ENCODE measurements around the gene WBP1L. TPM values are rescaled to one million over a fixed set of nuclear protein-coding genes. Genes with fewer than 3 reads are reported as not detected.
A peak's percentile ranks its signal among the peaks of the same experiment; 100 is the strongest.
"Not testable (repeated sequence)": the region's sequence is repeated elsewhere in the genome, so short reads cannot be mapped to it uniquely, and the experiment has no call there.

WBP1L gene
- total RNA-seq, 2 donors from 2014 or later: 15.7 to 16.7 TPM

DNA sequence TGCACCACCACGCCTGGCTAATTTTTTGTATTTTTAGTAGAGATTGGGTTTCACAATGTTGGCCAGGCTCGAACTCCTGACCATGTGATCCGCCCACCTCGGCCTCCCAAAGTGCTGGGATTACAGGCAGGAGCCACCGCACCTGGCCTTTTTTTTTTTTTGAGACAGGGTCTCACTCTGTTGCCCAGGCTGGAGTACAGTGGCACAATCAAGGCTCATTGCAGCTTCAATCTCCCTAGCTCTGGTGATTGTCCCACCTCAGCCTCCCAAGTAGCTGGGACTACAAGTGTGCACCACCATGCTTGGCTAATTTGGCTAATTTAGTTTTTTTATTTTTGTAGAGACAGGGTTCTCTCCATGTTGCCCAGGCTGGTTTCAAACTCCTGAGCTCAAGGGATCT is 1.4 kb upstream of the WBP1L start:
- not testable (repeated sequence) for ATAC-seq; DNase-seq (ENCODE audit: low spot score in 2 of 2); H3K9me3 Mint-ChIP-seq
- Mint-ChIP-seq H3K27ac (peak overlapping the region in 1 of 2 donors; percentile 96), H3K36me3 (peaks cover 13% of the 10 kb centered on the region in 2 donors)

GRCh38 chr10:102743078-102743587 is 615 bp upstream of the WBP1L start:
- Mint-ChIP-seq H3K9me3 (peaks cover 7% of the 10 kb centered on the region in 2 donors), H3K36me3 (peaks cover 13% of the 10 kb centered on the region in 2 donors), H3K27ac (peak overlapping the region; percentile 94 to 96)
- peak in 1 of 2 donors; percentile 3 for ATAC-seq
- DNase-seq (ENCODE audit: low spot score in 2 of 2): no peak

- ATAC-seq (peak; percentile 6 to 22), DNase-seq (ENCODE audit: low spot score in 2 of 2) (peak in 1 of 2 donors; percentile 15)
- Mint-ChIP-seq H3K27ac (peak overlapping the region; percentile 94 to 96), H3K9me3 (peaks cover 7% of the 10 kb centered on the region in 2 donors), H3K36me3 (peaks cover 13 to 22% of the 10 kb centered on the region in 2 donors)
Measured at GRCh38 chr10:102744374-102745051, 765 bp downstream of the WBP1L start.

DNA sequence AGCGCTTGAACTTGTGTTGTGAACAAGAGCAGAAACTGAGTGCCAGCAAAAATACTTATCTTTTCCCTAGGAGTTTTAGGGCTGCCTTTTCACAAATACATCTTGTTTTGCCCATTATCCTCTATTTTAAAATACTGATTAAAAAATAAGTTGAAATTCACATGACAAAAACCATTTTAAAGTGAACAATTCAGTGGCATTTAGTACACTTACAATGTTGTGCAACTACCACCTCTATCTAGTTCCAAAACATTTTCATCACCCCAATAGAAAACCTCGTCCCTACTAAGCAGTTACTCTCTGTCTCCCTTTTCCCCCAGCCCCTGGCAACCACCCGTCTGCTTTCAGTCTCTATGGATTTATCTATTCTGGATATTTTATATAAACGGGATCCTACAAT is 1.4 kb downstream of the WBP1L start:
- Mint-ChIP-seq H3K36me3 (peaks cover 13 to 22% of the 10 kb centered on the region in 2 donors), H3K9me3 (peaks cover 7% of the 10 kb centered on the region in 2 donors), H3K27ac (peak overlapping the region in 1 of 2 donors; percentile 72)
- DNase-seq (ENCODE audit: low spot score in 2 of 2) (no peak), ATAC-seq (no peak)

- DNase-seq (ENCODE audit: low spot score in 2 of 2) (no peak), ATAC-seq (no peak)
- Mint-ChIP-seq H3K27ac (no peak overlapping the region), H3K9me3 (no peaks in the 10 kb centered on the region), H3K36me3 (peaks cover 0 to 8% of the 10 kb centered on the region in 2 donors)
Measured at GRCh38 chr10:102752266-102752930, 8.7 kb downstream of the WBP1L start.

DNA sequence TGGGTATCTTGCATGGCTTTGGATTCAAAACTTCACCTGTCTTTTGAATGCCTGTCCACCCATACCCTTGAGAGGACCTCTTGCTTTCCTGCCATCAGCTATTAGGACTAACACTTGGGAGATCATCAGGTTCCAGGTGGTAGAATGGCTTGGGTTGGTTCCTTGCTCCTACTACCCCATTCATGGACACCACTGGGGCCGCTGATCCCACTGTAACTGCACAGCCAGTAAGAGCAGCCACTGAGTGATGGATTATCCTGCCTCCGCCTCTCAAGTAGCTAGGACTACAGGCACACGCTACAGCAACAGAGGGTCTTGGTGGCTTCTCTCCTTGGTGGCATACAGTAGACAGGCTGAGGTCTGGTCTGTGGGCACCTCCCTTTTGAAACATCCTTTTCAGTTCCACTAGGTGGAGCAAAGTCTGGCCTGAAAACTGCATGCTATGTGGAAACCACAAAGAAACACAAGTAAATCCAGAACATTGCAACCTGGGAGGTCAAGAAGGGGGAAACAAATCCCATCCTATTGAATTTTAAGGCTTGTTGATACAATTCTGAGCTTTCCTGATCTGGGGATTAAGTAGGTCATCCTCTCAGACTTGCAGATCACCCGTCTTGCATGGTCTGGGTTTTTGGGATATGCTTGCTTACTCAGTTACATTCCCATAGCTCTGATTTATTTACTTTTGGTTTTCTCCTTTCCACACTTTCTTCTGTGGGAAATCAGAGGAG is 9.4 kb downstream of the WBP1L start:
- Mint-ChIP-seq H3K9me3 (no peaks in the 10 kb centered on the region), H3K36me3 (peaks cover 0 to 9% of the 10 kb centered on the region in 2 donors), H3K27ac (no peak overlapping the region)
- no peak for DNase-seq (ENCODE audit: low spot score in 2 of 2)
- peak; percentile 41 to 58 for ATAC-seq

DNA sequence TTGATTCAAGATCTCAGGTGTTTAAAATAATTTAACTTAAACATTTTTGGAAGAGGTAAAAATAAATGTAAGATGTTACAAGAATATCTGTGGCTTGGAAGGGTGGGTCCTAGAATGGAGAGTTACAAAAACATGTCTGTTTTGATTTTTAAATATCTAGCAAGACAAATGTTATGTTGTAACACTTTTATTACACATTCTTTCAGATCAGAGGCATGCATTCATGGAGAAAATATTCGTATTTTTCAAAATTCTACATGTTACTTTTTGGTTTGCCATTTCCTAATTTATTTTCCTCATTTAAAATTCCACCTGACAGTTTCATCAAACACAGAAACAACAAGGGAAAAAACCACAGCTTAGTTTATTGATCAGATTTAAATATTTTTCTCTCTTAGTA is 10.0 kb downstream of the WBP1L start:
- no peak for ATAC-seq
- DNase-seq (ENCODE audit: low spot score in 2 of 2): no peak
- H3K36me3 Mint-ChIP-seq: peaks cover 0 to 10% of the 10 kb centered on the region in 2 donors
- no peak overlapping the region for H3K27ac Mint-ChIP-seq
- no peaks in the 10 kb centered on the region for H3K9me3 Mint-ChIP-seq

- Mint-ChIP-seq H3K36me3 (peaks cover 0 to 18% of the 10 kb centered on the region in 2 donors), H3K9me3 (no peaks in the 10 kb centered on the region), H3K27ac (peak overlapping the region in 1 of 2 donors; percentile 36)
- ATAC-seq (no peak), DNase-seq (ENCODE audit: low spot score in 2 of 2) (no peak)
Measured at GRCh38 chr10:102757323-102757722, 13.6 kb downstream of the WBP1L start.

DNA sequence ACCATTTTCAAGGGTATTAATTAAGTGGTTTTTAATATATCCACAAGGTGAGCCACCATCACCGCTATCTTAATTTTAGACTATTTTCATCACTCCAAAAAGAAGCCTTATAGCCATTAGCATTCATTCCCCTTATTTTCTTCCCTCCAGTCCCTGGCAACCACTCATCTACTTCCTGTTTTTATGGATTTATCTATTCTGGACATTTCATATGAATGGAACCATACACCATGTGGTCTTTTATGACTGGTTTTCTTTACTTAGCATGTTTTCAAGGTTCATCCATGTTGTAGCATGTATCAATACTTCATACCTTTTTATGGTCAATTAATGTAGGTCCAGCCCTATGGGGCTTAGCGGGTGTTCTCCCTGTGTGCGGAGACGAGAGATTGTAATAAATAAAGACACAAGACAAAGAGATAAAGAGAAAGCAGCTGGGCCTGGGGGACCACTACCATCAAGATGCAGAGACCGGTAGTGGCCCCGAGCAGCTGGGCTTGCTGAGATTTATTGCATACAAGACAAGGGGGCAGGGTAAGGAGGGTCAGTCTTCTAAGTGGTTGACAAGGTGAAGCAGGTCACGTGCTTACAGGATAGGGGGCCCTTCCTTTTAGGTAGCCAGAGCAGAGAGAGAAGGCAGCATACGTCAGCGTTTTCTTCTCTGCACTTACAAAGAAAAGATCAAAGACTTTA is 14.6 kb downstream of the WBP1L start:
- Mint-ChIP-seq H3K9me3 (no peaks in the 10 kb centered on the region), H3K27ac (peak overlapping the region; percentile 9 to 27), H3K36me3 (peaks cover 0 to 18% of the 10 kb centered on the region in 2 donors)
- DNase-seq (ENCODE audit: low spot score in 2 of 2): no peak
- no peak for ATAC-seq

DNA sequence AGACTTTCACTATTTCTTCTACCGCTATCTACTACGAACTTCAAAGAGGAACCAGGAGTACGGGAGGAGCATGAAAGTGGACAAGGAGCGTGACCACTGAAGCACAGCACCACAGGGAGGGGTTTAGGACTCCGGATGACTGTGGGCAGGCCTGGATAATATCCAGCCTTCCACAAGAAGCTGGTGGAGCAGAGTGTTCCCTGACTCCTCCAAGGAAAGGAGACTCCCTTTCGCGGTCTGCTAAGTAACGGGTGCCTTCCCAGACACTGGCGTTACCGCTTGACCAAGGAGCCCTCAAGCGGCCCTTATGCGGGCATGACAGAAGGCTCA is 15.2 kb downstream of the WBP1L start:
- not testable (repeated sequence) for H3K9me3 Mint-ChIP-seq; ATAC-seq; H3K27ac Mint-ChIP-seq; DNase-seq (ENCODE audit: low spot score in 2 of 2)
- peaks cover 0 to 18% of the 10 kb centered on the region in 2 donors for H3K36me3 Mint-ChIP-seq

DNA sequence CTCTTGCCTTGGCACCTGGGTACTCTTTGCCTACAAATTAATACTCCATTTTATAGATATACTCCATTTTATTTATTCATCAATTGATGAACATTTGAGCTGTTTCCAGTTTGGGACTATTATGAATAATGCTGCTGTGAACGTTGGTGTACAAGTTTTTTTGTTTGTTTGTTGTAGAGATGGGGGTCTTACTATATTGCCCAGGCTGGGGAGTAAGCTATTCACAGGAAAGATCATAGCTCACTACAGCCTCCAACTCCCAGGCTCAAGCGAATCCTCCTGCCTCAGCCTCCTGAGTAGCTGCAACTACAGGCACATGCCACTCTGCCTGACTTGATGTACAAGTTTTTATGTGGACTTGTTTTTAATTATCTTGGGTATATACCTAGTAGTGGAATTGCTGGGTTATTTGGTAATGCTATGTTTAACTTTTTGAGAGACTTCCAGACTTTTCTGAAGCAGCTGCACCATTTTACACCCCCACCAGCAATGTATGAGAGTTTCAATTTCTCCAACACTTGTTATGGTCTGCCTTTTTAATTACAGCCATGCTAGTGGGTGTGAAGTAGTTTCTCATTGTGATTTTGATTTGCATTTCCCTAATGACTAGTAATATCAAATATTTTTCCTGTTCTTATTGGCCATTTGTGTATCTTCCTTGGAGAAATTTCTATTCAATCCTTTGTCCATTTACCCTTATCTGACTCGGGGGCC is 15.9 kb downstream of the WBP1L start:
- Mint-ChIP-seq H3K36me3 (peaks cover 0 to 18% of the 10 kb centered on the region in 2 donors), H3K9me3 (no peaks in the 10 kb centered on the region), H3K27ac (peak overlapping the region in 1 of 2 donors; percentile 77)
- ATAC-seq (no peak), DNase-seq (ENCODE audit: low spot score in 2 of 2) (no peak)

DNA sequence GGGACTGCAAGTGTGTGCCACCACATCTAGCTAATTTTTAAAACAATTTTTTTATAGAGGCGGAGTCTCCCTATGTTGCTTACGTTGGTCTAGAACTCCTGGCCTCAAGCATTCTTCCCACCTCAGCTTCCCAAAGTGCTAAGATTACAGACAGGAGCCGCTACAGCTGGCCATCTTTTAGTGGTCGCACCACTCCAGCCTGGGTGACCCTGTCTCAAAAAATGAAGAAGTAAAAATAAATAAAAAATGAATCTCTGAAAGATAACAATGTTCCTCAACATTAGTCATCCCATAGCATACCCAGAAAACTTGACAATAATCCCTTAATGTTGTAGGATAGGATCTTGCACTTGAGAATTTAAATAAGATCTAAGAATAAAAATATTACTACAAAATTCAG is 18.2 kb downstream of the WBP1L start:
- Mint-ChIP-seq H3K36me3 (peaks cover 5 to 18% of the 10 kb centered on the region in 2 donors), H3K27ac (no peak overlapping the region), H3K9me3 (no peaks in the 10 kb centered on the region)
- no peak for DNase-seq (ENCODE audit: low spot score in 2 of 2)
- no peak for ATAC-seq

GRCh38 chr10:102762401-102763015 is 18.8 kb downstream of the WBP1L start:
- Mint-ChIP-seq H3K36me3 (peaks cover 5 to 18% of the 10 kb centered on the region in 2 donors), H3K27ac (peak overlapping the region in 1 of 2 donors; percentile 36), H3K9me3 (no peaks in the 10 kb centered on the region)
- DNase-seq (ENCODE audit: low spot score in 2 of 2): no peak
- ATAC-seq: no peak

DNA sequence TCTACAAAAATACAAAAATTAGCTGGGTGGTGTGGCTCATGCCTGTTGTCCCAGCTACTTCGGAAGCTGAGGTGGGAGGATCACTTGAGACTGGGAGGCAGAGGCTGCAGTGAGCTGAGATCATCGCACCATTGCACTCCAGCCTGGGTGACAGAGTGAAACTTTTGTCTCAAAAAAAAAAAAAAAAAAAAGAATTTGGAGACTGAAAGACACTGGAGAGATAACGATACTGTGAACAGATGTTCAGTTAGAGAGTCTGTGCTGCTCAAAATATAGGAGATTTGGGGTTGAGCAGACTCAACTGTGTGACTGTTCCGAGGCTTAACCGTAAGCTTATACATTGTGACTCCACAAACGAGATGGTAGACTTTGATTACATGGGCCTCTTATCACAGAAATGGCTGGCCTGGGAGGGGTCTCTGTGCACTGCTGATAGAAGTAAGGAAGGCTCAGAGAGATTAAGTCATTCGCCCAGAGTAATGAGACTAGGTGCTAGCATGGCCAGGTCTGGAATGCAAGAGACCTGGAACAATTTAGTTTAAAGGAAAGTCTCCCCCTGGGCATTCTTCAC is 19.4 kb downstream of the WBP1L start:
- H3K9me3 Mint-ChIP-seq: no peaks in the 10 kb centered on the region
- ATAC-seq: no peak
- peaks cover 5 to 17% of the 10 kb centered on the region in 2 donors for H3K36me3 Mint-ChIP-seq
- H3K27ac Mint-ChIP-seq: no peak overlapping the region
- DNase-seq (ENCODE audit: low spot score in 2 of 2): no peak

DNA sequence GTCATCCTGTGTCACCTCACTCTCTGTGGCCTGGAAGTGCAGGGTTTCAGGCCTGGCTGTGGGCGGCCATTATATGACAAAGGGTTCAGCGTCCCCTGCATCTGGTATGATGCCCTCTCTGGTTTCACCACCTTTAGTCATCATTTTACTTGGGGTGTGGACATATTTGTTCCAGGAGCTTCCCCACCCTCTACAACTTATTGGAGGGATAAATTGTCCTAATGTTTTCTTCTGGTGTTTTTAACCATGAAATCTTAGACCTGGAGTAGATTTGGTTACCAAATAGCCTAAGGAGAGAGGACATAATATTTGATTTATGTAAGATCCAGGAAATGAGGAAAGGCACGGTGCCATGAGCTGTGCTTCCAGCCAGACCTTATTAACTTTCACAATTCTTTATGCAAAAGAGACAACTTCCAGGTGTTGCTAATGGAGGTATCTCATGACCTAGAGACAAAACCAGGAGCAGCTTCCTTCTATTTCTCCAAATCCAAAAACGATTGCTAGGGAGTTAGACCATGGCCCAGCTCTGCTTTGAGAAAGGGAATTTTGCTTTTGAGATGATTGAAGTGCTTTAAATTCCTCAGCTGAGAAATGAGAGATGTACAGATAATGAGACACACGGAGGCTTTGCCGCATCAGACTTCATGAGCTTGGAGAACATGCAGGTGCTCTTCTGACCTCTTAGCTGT is 20.9 kb downstream of the WBP1L start:
- no peaks in the 10 kb centered on the region for H3K9me3 Mint-ChIP-seq
- peak overlapping the region; percentile 41 to 44 for H3K27ac Mint-ChIP-seq
- DNase-seq (ENCODE audit: low spot score in 2 of 2) (no peak), ATAC-seq (peak in 1 of 2 donors; percentile 50)
- H3K36me3 Mint-ChIP-seq: peaks cover 4 to 5% of the 10 kb centered on the region in 2 donors

All from activated naive CD4-positive, alpha-beta T cell treated with anti-CD3 and anti-CD28 coated beads, Interleukin-2, amount 50 U/mL, for 72 hours (primary cell).